Erythroblast (primary cell): ENCODE data around the gene FPR1.

ENCODE experiments used
- GATA1 ChIP-seq: IDR thresholded peaks from 2 replicates; pipeline ENCODE4 v1.6.1; 2011; ENCODE audit warnings: low read depth, mild to moderate bottlenecking, control low read depth, low read length, moderate library complexity
- POLR2A ChIP-seq: IDR thresholded peaks from 2 replicates; pipeline ENCODE4 v1.6.1; 2011; ENCODE audit warnings: mild to moderate bottlenecking, low read length

DNA sequence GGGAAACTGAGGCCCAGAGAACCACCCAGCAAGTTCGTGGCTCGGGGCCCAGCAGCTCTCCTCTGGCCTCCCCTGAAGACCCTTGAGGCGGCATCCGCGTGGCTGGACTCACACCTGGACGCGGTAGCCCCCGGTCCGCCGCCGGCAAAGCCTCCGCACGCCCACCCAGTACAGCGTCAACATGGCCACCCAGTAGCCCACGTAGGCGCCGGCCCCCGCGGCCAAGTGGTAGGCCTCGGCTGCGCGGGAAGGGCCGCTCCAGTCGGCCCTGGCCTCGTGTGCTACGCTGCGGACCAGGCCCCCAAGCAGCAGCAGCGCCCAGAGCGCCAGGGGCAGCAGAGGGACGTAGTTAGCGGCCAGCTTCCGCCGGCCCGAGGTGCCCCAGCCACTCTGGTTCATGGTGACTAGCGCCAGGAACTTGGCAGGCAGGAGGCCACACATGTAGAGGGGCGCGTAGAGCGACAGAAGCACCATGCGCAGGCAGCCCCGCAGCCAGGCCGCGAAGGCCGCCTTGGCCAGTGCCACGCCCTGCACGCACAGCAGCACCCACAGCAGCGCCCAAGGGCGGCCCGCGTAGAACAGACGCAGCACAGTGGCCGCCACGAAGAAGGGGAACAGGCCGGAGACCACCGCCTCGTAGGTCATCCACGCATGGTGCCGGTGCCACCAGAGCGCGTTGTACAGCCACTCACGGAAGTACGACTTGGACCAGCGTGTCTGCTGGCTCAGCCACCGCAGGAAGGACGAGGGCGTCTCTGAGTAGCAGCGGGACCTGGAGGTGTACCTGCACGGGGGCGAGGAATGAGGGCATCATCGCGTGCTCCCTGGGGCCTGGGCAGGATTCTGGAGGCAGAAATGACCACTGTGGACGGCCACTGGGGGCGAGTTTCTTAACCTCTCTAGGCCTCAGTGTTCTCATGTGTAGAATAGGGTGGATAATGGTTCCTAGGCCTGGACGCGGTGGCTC is 38.1 kb downstream of the FPR1 start:
- TF ChIP-seq POLR2A: no peak
- no peak for TF ChIP-seq GATA1
